ENCODE measurements around the gene ABTB2.

GRCh38 chr11:34175284-34176019 lies 182.4 kb downstream of the ABTB2 start:
- TF ChIP-seq, protein P1, sequence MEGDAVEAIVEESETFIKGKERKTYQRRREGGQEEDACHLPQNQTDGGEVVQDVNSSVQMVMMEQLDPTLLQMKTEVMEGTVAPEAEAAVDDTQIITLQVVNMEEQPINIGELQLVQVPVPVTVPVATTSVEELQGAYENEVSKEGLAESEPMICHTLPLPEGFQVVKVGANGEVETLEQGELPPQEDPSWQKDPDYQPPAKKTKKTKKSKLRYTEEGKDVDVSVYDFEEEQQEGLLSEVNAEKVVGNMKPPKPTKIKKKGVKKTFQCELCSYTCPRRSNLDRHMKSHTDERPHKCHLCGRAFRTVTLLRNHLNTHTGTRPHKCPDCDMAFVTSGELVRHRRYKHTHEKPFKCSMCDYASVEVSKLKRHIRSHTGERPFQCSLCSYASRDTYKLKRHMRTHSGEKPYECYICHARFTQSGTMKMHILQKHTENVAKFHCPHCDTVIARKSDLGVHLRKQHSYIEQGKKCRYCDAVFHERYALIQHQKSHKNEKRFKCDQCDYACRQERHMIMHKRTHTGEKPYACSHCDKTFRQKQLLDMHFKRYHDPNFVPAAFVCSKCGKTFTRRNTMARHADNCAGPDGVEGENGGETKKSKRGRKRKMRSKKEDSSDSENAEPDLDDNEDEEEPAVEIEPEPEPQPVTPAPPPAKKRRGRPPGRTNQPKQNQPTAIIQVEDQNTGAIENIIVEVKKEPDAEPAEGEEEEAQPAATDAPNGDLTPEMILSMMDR (conservative IDR thresholded peaks at IDR 0.05; ENCODE audit: low read depth, low read length) = no peak
- no peak for TF ChIP-seq EZH2 (IDR thresholded peaks at IDR 0.05; ENCODE audit: borderline replicate concordance, low read depth, low read length, poor library complexity, severe bottlenecking)

Data from A673 (cell line).